Measurements from ENCODE around the gene ARHGAP28.

ARHGAP28 gene

GRCh38 chr18:6875749-6876148 lies 146.2 kb downstream of the ARHGAP28 start:
- DNase-seq, result no peak

GRCh38 chr18:6876641-6877041 lies 147.1 kb downstream of the ARHGAP28 start:
- no peak for DNase-seq

DNA sequence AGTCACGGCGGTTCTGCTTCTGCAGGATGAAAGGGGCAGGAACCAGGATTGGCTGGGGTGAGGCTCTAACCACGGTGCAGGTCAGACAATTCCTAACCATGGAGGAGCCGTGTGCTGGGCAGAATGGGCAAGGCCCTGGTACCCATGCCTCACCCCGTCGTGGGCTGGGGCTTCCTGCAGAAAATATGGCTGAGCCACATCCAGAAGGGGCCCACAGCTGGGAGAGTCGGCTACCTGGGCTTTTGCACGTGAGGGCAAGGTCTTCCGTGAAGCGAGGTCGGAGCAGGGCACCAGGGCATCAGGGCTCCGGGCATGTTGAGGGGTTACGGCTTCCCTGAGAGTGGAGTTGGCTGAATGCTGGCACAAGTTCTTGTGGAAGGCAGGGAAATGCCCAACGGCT lies 147.8 kb downstream of the ARHGAP28 start:
- no peak for DNase-seq

DNA sequence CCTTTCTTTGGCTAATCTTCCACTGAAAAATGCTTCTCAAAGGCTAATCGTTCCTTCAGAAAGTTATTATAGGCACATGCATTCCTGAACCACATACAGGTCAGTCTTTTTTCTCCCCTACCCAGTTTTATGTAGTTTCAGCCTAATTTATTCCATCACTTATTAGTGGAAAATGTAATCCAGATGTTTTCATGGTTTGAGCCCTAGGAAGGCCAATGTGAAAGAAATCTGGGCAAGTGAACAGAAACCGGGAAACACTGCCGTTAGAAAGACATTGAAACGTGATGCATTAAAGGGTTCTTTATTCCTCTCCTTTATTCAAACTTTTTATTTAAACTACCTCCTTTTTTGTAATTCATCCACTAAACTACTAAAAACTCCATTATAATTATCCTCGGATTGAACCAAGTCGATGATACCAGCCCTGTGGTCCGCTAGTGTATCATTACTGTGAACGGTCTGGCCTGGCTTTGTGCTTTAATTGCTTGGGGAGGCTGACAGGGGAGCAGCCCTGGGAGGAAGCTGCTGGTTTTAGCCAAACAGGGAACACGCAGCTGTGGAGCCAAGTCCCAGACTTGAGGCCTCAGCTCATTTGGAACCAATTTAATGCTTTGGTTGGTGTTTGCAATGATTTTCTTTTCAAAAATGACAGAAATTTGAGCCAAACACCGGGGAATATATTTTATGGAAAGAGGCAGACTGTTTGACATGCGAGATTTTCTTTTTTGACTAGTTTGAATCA lies 149.2 kb downstream of the ARHGAP28 start:
- no peak for DNase-seq

GRCh38 chr18:6879508-6880195 lies 150.1 kb downstream of the ARHGAP28 start:
- no peak for DNase-seq

DNA sequence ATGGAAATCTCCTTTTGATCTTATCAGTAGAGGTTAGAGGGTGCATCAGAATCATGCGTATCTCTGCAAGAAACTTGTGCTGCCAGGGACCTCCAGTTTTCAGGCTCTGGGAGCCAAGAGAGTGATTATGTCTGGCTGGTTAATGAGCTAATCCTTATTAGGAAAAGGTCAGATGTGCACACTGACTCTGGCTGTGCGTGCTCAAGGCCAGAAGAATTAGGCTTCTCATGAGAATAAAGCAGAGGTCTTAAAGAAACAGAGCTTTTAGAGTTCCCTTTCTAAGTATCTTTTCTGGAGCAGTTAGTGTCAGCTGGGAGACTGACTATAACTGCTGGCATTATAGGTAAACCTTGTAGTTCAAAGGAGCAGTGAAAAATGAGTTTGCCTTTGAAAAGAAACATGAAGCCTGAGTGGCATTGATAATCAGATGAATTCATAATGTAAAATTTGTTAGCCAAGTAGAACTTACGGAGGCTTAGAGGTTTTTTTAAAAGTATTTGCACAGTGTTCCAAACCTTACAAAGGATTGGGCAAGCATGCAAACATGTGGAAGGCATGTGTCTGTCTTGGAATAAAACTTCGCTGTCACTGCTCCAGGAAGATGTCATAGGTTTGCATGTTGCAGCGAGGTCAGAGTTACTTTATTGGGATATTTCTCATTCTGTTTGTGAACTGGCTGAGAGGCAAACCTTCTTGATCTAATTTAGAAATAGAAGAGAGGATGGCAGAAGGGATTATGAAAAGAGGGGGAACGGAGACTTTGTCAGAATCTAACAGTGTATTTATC lies 151.7 kb downstream of the ARHGAP28 start:
- DNase-seq, result no peak

DNA sequence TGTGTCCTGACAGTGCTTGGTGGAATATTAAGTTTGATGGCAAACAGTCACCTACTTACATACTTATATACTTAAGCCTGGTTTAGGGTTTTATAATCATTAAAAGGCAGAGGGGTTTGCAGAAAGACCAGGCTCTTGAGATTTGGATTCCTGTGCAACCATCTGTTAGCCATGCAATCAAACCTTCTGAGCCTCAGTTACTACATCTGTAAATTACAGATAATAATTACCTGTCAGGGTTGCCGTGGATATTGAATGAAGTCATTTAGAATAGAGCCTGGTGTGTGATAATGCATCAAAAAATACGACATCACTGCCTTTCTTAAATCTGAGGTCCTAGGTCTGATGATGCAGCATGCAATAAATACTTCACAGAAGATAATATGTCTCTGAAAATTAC lies 152.9 kb downstream of the ARHGAP28 start:
- DNase-seq, result no peak

DNA sequence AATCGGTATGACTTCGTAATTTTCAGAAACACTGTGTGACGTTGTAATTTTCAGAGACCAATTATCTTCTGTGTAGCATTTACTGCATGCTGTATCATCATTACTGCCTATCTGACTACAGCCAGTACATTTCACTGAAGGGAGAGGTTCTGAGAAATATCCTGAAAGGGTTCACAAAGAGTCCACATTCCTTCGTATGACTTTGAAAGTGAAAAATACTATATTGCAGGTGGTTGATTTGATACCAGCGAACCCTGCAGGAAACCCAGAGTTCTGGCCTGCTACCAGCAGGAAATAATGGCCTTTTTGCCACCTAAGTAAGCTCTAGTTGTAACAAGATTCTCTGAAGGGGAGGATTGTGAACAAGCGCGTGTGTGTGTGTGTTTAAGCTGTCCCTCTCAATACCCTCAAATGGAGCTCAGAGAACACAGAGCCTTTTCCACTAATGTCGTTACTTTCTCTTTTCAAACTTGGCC lies 155.5 kb downstream of the ARHGAP28 start:
- no peak for DNase-seq

- DNase-seq, result no peak
Measured at GRCh38 chr18:6885992-6886796, 156.7 kb downstream of the ARHGAP28 start.

DNA sequence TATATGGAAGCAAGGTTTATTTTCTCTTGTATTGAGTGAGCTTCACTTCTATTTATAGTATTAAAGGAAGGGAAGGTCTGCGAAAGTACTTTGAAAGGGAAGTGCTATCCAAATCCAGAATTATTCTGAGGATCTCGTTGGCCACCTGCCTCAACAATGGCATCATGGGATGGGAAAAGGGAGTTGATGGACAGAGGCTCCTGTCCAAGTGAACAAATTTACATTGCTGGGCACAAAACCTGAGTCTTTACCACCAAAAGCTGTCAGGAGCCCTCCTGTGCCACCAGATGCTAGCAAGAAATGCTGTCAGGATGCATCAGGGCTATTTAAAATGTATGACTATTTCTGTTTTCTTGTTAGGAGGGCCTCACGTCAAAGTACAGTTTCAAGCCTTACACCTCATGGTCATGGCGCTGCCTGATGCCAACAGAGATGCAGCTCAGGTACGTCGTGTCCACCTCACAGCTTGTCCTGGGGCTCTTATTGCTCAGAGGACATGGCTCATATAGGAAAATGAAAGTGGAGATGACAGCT lies 157.3 kb downstream of the ARHGAP28 start:
- DNase-seq, result no peak

- no peak for DNase-seq
Measured at GRCh38 chr18:6891788-6892187, 162.3 kb downstream of the ARHGAP28 start.

- no peak for DNase-seq
Measured at GRCh38 chr18:6901286-6901926, 171.9 kb downstream of the ARHGAP28 start.

- no peak for DNase-seq
Measured at GRCh38 chr18:6917072-6917471, 187.6 kb downstream of the ARHGAP28 start.

DNA sequence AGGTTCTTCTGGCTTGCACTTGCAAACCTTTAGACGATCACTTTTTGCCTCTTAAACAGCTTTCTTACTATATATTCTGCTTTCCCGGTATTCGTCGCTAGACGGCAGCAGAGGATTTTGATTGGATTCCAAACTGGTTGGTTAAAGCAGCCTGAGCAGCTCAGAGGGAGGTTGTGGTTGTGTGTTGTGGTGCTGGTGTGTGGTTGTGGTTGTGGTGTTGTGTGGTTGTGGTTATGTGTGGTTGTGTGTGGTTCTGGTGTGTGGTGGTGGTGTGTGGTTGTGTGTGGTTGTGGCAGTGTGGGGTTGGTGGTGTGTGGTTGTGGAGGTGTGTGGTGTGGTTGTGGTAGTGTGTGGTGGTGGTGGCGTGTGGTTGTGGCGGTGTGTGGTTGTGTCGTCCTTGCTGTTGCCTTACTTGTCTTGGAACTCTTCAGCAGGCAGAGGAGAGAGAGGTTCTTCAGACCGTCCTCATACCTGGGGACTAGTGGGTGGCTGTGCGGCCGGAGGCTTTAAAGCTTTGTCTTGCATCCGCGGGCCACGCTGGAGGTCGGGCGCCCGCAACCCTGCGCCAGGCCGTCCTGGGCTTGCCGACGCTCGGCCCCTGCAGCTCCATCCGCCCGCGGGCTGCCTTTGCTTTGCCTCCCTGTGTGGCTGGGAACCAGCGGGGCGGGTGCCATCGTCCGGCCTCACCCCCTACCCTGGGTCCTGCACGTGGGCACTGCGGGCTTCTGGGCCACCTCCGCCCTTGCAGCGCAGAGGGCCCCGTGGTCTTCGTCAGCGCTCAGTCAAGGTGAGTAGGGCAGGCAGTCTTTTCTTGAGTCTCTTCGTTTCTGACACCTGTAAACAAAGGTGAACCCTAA lies 190.8 kb downstream of the ARHGAP28 start:
- no peak for DNase-seq

- DNase-seq, result no peak
Measured at GRCh38 chr18:6921571-6921970, 192.1 kb downstream of the ARHGAP28 start.

- DNase-seq, result no peak
Measured at GRCh38 chr18:6923220-6923619, 193.7 kb downstream of the ARHGAP28 start.

DNA sequence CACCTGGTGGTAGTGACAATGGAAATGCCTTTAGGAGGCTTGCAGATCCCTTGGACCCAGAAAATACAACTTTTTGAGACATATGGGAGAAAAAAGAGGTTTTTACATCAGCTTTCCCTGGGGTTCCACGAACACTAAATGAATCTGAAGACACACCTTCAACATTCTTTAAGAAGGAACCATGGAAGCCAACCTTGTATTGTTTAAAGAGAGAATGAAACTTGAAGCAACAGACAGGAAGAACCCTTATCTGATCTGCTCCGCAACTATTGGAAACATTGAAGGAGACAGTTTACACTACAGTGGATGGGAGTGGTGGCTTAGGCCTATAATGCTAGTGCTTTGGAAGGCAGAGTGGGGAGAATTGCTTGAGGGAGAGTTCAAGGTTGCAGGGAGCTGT lies 197.6 kb downstream of the ARHGAP28 start:
- no peak for DNase-seq

GRCh38 chr18:6928359-6928758 lies 198.8 kb downstream of the ARHGAP28 start:
- no peak for DNase-seq

- no peak for DNase-seq
Measured at GRCh38 chr18:6929370-6930102, 200.0 kb downstream of the ARHGAP28 start.

GRCh38 chr18:6934859-6935258 lies 205.3 kb downstream of the ARHGAP28 start:
- no peak for DNase-seq

All from CD4-positive, alpha-beta T cell treated with Interleukin-17A for 4 hours (primary cell).